MCF 10A (cell line): ENCODE data around the gene HIGD1C. TPM values are rescaled to one million over a fixed set of nuclear protein-coding genes. Genes with fewer than 3 reads are reported as not detected.
"Not testable (repeated sequence)": the region's sequence is repeated elsewhere in the genome, so short reads cannot be mapped to it uniquely, and the experiment has no call there.

Experiments used
- BruUV-seq: library from RNA; stranded (reverse); fragments of 400-500 nt; replicated peaks from 2 replicates; lab custom pipeline; 2021; lab: Mats Ljungman, UMichigan
- CTCF ChIA-PET: fragments of 300-600 bp; sonication (Branson Sonifier 250); formaldehyde crosslinking; extraction: SDS; loops from one replicate; lab custom pipeline; 2021; ENCODE audit warnings: antibody characterized with exemption, inconsistent platforms; lab: Yijun Ruan, JAX
- POLR2A ChIA-PET: fragments of 300-600, 350-650 bp; sonication (Branson Sonifier 250); formaldehyde crosslinking; extraction: SDS; loops from one replicate; lab custom pipeline; 2020; ENCODE audit warnings: antibody characterized with exemption, inconsistent platforms; lab: Yijun Ruan, JAX
- DNase-seq: peaks from one replicate; pipeline ENCODE4 v3.0.0-alpha.2; 2018; ENCODE audit not compliant: unreplicated experiment
- H3K27ac Mint-ChIP-seq: one replicate; pipeline ENCODE4 v1.8.0; 2022; ENCODE audit warnings: mild to moderate bottlenecking, low read depth, mixed read lengths; ENCODE audit not compliant: unreplicated experiment
- H3K27me3 Mint-ChIP-seq: one replicate; pipeline ENCODE4 v1.8.0; 2022; ENCODE audit warnings: mixed read lengths; ENCODE audit not compliant: insufficient read depth, unreplicated experiment
- H3K36me3 Mint-ChIP-seq: one replicate; pipeline ENCODE4 v1.8.0; 2022; ENCODE audit warnings: mild to moderate bottlenecking, moderate library complexity, mixed read lengths; ENCODE audit not compliant: insufficient read depth, unreplicated experiment
- H3K4me1 Mint-ChIP-seq: one replicate; pipeline ENCODE4 v1.8.0; 2022; ENCODE audit warnings: mixed read lengths; ENCODE audit not compliant: insufficient read depth, unreplicated experiment
- H3K4me3 Mint-ChIP-seq: one replicate; pipeline ENCODE4 v1.8.0; 2022; ENCODE audit warnings: mild to moderate bottlenecking, moderate library complexity, mixed read lengths; ENCODE audit not compliant: unreplicated experiment
- H3K9me3 Mint-ChIP-seq: one replicate; pipeline ENCODE4 v1.8.0; 2022; ENCODE audit warnings: mixed read lengths; ENCODE audit not compliant: unreplicated experiment
- intact Hi-C: fragments of 100-400 bp; cut with micrococcal nuclease; formaldehyde crosslinking; loops from 2 replicates; pipeline ENCODE4 v1.14.1; 2022
- total RNA-seq: library from RNA; stranded (reverse); gene quantifications from 2 replicates; pipeline ENCODE4 v1.2.3, GENCODE V29; 2022
- TF ChIP-seq, protein P1 (sequence below): fragments of 200-600 bp; IDR thresholded peaks from one replicate; pipeline ENCODE4 v1.8.0; 2022; ENCODE audit warnings: antibody characterized with exemption, mild to moderate bottlenecking; ENCODE audit not compliant: unreplicated experiment

The HIGD1C gene
- total RNA-seq, 1 experiment from 2014 or later = not detected

DNA sequence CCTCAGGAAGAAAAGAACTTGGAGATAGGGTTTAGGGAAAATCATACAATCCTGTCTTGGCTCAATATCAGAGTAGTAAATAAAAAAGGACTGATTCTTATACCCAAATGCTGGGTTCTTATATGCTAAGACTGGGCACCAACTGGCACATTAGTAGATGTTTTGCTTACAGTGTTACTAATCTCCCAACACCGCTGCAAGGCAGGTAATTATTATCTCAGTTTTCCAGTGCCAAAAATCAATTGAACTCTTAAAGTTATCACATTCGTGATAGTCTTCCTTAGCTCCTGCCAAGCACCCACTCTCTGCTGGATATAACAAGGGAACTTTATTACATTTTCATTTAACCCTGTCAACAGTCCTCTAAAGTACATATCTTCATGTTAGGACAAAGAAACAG, 25.0 kb upstream of the HIGD1C start:
- peak overlapping the region; percentile 73 for H3K27ac Mint-ChIP-seq
- CTCF ChIA-PET = interaction anchor here (0.7 to 4.3 kb wide), 4 partner anchors 59 to 162 kb away, joined by 3 to 18 read pairs (median 4); no protein-coding TSS in a partner anchor

DNA sequence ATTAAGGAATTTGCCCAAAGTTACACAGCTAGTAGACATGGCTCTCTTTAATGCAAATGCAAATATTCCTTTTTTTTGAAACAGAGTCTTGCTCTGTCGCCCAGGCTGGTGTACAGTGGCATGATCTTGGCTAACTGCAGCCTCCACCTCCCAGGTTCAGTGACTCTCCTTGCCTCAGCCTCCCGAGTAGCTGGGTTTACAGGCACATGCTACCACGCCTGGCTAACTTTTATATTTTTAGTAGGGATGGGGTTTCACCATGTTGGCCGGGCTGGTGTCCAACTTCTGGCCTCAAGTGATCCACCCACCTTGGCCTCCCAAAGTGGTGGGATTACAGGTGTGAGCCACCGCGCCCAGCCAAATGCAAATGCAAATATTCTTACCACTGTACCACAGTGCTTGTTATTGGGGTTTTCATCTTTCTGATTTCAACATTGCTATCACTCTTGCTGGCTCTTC, 24.5 kb upstream of the HIGD1C start:
- no TSS peak for BruUV-seq
- ChIA-PET CTCF (interaction anchor here (1.0 to 4.3 kb wide), 4 partner anchors 58 to 163 kb away, joined by 4 to 18 read pairs (median 5); no protein-coding TSS in a partner anchor), POLR2A (interaction anchor here (0.7 to 7.4 kb wide), 8 partner anchors 22 to 163 kb away, joined by 3 to 116 read pairs (median 5); partner anchors contain the start of gene SLC11A2)
- intact Hi-C loops = loop anchor here (10.0 kb wide), 1 partner anchor 163 kb away; the partner anchor contains the start of gene ATF1
- no peaks in the 10 kb centered on the region for H3K9me3 Mint-ChIP-seq
- H3K36me3 Mint-ChIP-seq = peaks cover 28% of the 10 kb centered on the region
- H3K27ac Mint-ChIP-seq = peak overlapping the region; percentile 73
- DNase-seq = no peak
- TF ChIP-seq, protein P1, sequence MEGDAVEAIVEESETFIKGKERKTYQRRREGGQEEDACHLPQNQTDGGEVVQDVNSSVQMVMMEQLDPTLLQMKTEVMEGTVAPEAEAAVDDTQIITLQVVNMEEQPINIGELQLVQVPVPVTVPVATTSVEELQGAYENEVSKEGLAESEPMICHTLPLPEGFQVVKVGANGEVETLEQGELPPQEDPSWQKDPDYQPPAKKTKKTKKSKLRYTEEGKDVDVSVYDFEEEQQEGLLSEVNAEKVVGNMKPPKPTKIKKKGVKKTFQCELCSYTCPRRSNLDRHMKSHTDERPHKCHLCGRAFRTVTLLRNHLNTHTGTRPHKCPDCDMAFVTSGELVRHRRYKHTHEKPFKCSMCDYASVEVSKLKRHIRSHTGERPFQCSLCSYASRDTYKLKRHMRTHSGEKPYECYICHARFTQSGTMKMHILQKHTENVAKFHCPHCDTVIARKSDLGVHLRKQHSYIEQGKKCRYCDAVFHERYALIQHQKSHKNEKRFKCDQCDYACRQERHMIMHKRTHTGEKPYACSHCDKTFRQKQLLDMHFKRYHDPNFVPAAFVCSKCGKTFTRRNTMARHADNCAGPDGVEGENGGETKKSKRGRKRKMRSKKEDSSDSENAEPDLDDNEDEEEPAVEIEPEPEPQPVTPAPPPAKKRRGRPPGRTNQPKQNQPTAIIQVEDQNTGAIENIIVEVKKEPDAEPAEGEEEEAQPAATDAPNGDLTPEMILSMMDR = no peak
- no peaks in the 10 kb centered on the region for H3K27me3 Mint-ChIP-seq
- H3K4me1 Mint-ChIP-seq = peaks cover 32% of the 10 kb centered on the region
- peak overlapping the region; percentile 96 for H3K4me3 Mint-ChIP-seq

More for the DNA sequence above, 25.0 kb upstream of the HIGD1C start:
- TF ChIP-seq, protein P1 = no peak
- Mint-ChIP-seq H3K27me3 (no peaks in the 10 kb centered on the region), H3K36me3 (peaks cover 28% of the 10 kb centered on the region), H3K4me1 (peaks cover 32% of the 10 kb centered on the region), H3K4me3 (peak overlapping the region; percentile 96), H3K9me3 (no peaks in the 10 kb centered on the region)
- BruUV-seq = no TSS peak
- POLR2A ChIA-PET = interaction anchor here (0.7 to 7.4 kb wide), 8 partner anchors 22 to 162 kb away, joined by 3 to 116 read pairs (median 8); partner anchors contain the start of gene SLC11A2
- no peak for DNase-seq
- intact Hi-C loops = loop anchor here (10.0 kb wide), 1 partner anchor 163 kb away; the partner anchor contains the start of gene ATF1

DNA sequence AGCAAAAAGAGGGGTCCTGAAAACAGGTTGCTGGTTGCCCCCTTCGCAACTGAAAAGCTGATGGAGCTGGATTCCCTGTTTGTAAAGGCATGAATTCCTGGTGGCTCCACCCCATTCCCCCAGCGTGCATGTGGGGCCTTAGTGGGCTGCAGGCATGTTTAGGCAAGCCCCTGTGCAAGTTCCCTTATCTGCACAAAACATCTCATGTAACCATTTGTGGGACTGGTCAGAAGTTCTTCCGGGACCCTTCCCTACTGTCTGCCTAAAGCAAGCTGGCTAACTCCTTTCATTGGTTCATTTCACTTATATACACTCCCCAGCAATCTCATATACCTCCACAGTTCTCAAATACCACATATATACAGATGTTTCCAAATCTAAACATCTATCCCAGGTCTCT, 24.0 kb upstream of the HIGD1C start:
- H3K4me3 Mint-ChIP-seq = peak overlapping the region; percentile 96
- H3K4me1 Mint-ChIP-seq = peaks cover 31% of the 10 kb centered on the region
- no TSS peak for BruUV-seq
- no peaks in the 10 kb centered on the region for H3K27me3 Mint-ChIP-seq
- TF ChIP-seq, protein P1 = no peak
- ChIA-PET POLR2A (interaction anchor here (0.6 to 7.4 kb wide), 8 partner anchors 21 to 163 kb away, joined by 3 to 116 read pairs (median 5); partner anchors contain the start of gene SLC11A2), CTCF (interaction anchor here (0.6 to 4.3 kb wide), 5 partner anchors 58 to 163 kb away, joined by 3 to 18 read pairs (median 5); no protein-coding TSS in a partner anchor)
- no peaks in the 10 kb centered on the region for H3K9me3 Mint-ChIP-seq
- peaks cover 28% of the 10 kb centered on the region for H3K36me3 Mint-ChIP-seq
- peak overlapping the region; percentile 73 for H3K27ac Mint-ChIP-seq
- no peak for DNase-seq
- intact Hi-C loops = loop anchor here (10.0 kb wide), 1 partner anchor 164 kb away; the partner anchor contains the start of gene ATF1

DNA sequence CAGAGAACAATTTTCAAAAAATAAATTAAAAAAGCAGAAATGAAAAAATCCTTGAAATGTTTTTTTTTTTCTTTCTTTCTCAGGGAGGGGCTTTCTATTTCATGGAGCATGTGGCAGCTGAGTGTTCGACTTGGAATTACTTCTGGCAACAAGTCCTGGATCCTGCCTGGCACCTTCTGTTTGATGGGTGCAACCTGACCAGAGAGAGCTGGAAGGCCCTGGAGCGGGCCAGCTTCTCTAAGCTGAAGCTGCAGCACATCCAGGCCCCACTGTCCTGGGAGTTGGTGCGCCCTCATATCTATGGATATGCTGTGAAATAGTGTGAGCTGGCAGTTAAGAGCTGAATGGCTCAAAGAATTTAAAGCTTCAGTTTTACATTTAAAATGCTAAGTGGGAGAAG, 22.5 kb upstream of the HIGD1C start:
- Mint-ChIP-seq H3K27me3 (no peaks in the 10 kb centered on the region), H3K4me1 (peaks cover 40% of the 10 kb centered on the region), H3K4me3 (no peak overlapping the region), H3K9me3 (no peaks in the 10 kb centered on the region), H3K36me3 (peaks cover 28% of the 10 kb centered on the region), H3K27ac (no peak overlapping the region)
- CTCF ChIA-PET = interaction anchor here (0.6 to 4.3 kb wide), 5 partner anchors 56 to 165 kb away, joined by 4 to 18 read pairs (median 4); no protein-coding TSS in a partner anchor
- no TSS peak for BruUV-seq
- TF ChIP-seq, protein P1 = no peak
- DNase-seq = no peak
- intact Hi-C loops = loop anchor here (10.0 kb wide), 1 partner anchor 165 kb away; the partner anchor contains the start of gene ATF1
- POLR2A ChIA-PET = interaction anchor here (0.5 to 1.3 kb wide), 3 partner anchors 9 to 98 kb away, joined by 3 to 4 read pairs (median 4); no protein-coding TSS in a partner anchor

DNA sequence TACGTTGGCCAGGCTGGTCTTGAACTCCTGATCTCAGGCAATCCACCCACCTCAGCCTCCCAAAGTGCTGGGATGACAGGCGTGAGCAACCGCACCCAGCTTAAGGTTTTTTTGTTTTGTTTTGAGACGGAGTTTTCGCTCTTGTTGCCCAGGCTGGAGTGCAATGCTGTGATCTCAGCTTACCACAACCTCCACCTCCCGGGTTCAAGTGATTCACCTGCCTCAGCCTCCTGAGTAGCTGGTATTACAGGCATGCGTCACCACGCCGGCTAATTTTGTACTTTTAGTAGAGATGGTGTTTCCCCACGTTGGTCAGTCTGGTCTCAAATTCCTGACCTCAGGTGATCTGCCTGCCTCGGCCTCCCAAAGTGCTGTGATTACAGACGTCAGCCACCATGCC, 21.9 kb upstream of the HIGD1C start:
- H3K4me3 Mint-ChIP-seq, intact Hi-C loops, H3K27me3 Mint-ChIP-seq, DNase-seq, H3K9me3 Mint-ChIP-seq, BruUV-seq, H3K27ac Mint-ChIP-seq: not testable (repeated sequence)
- ChIA-PET CTCF (interaction anchor here (0.6 to 4.3 kb wide), 5 partner anchors 56 to 166 kb away, joined by 4 to 18 read pairs (median 4); no protein-coding TSS in a partner anchor), POLR2A (interaction anchor here (0.5 to 1.3 kb wide), 3 partner anchors 9 to 98 kb away, joined by 3 to 4 read pairs (median 4); no protein-coding TSS in a partner anchor)
- H3K4me1 Mint-ChIP-seq = peaks cover 44% of the 10 kb centered on the region
- H3K36me3 Mint-ChIP-seq = peaks cover 28% of the 10 kb centered on the region
